HG02981 (cell line): ENCODE measurements around the gene KLK11.

Experiments
- ATAC-seq: cut with Tn5 transposase; IDR thresholded peaks from one replicate; pipeline ENCODE4 v1.9.1; 2021; ENCODE audit warnings: mild to moderate bottlenecking, moderate library complexity; ENCODE audit not compliant: unreplicated experiment

Gene KLK11

GRCh38 chr19:51026554-51026831, at the start of gene KLK11:
Gene KLK11, minus strand, starts transcription at chr19:51026616. Its CDS starts 985 bp downstream, at chr19:51025631.
- ATAC-seq, result no peak

- no peak for ATAC-seq
Observed at GRCh38 chr19:51075998-51076397, 49.6 kb upstream of the KLK11 start.

GRCh38 chr19:51071095-51071405, 44.6 kb upstream of the KLK11 start:
- no peak for ATAC-seq

GRCh38 chr19:51070334-51071094, 44.1 kb upstream of the KLK11 start:
- ATAC-seq, result no peak

GRCh38 chr19:51066393-51067186, 40.2 kb upstream of the KLK11 start:
- no peak for ATAC-seq

GRCh38 chr19:51065221-51065960, 39.0 kb upstream of the KLK11 start:
- ATAC-seq, result no peak

- ATAC-seq, result no peak
Observed at GRCh38 chr19:51064534-51065220, 38.3 kb upstream of the KLK11 start, which contains the start of gene KLK13. Gene KLK13, minus strand, starts transcription at chr19:51065092. Its CDS starts 25 bp downstream, at chr19:51065067.

GRCh38 chr19:51063664-51064063, 37.2 kb upstream of the KLK11 start:
- no peak for ATAC-seq

- no peak for ATAC-seq
Observed at GRCh38 chr19:51060973-51061372, 34.6 kb upstream of the KLK11 start.

GRCh38 chr19:51060336-51060735, 33.9 kb upstream of the KLK11 start:
- ATAC-seq, result no peak

GRCh38 chr19:51059715-51060114, 33.3 kb upstream of the KLK11 start:
- no peak for ATAC-seq

GRCh38 chr19:51055866-51056265, 29.4 kb upstream of the KLK11 start:
- no peak for ATAC-seq

- no peak for ATAC-seq
Observed at GRCh38 chr19:51047031-51047335, 20.6 kb upstream of the KLK11 start.

GRCh38 chr19:51044327-51044726, 17.9 kb upstream of the KLK11 start:
- ATAC-seq, result no peak

- ATAC-seq, result no peak
Observed at GRCh38 chr19:51043497-51043896, 17.1 kb upstream of the KLK11 start.

- ATAC-seq, result no peak
Observed at GRCh38 chr19:51040151-51040550, 13.7 kb upstream of the KLK11 start.

GRCh38 chr19:51036519-51036918, 10.1 kb upstream of the KLK11 start:
- ATAC-seq, result no peak

GRCh38 chr19:51034704-51035103, 8.3 kb upstream of the KLK11 start, which contains the start of gene KLK12:
Gene KLK12, minus strand, starts transcription at chr19:51035002. Its CDS starts 381 bp downstream, at chr19:51034621.
- no peak for ATAC-seq

- no peak for ATAC-seq
Observed at GRCh38 chr19:51031880-51032225, 5.4 kb upstream of the KLK11 start.

GRCh38 chr19:51031220-51031879, 4.9 kb upstream of the KLK11 start:
- ATAC-seq, result no peak

GRCh38 chr19:51030631-51031030, 4.2 kb upstream of the KLK11 start:
- ATAC-seq, result no peak
